DLD1 (cell line): ENCODE results near the gene P2RX6.
"Not testable (repeated sequence)": the region's sequence is repeated elsewhere in the genome, so short reads cannot be mapped to it uniquely, and the experiment has no call there.

Source experiments
- in situ Hi-C: cut with HindIII; loops from 2 replicates; pipeline ENCODE4 v1.10.0; 2017; ENCODE audit warnings: low sequenced_read_pairs

P2RX6 gene

GRCh38 chr22:21014726-21015465 is at the start of gene P2RX6:
TSS of gene P2RX6 (plus strand) at chr22:21015165. CDS start at chr22:21015175, 10 bp downstream.
- in situ Hi-C loops: no loop called here

GRCh38 chr22:20965888-20966855 is 48.8 kb upstream of the P2RX6 start:
- in situ Hi-C loops: no loop called here

DNA sequence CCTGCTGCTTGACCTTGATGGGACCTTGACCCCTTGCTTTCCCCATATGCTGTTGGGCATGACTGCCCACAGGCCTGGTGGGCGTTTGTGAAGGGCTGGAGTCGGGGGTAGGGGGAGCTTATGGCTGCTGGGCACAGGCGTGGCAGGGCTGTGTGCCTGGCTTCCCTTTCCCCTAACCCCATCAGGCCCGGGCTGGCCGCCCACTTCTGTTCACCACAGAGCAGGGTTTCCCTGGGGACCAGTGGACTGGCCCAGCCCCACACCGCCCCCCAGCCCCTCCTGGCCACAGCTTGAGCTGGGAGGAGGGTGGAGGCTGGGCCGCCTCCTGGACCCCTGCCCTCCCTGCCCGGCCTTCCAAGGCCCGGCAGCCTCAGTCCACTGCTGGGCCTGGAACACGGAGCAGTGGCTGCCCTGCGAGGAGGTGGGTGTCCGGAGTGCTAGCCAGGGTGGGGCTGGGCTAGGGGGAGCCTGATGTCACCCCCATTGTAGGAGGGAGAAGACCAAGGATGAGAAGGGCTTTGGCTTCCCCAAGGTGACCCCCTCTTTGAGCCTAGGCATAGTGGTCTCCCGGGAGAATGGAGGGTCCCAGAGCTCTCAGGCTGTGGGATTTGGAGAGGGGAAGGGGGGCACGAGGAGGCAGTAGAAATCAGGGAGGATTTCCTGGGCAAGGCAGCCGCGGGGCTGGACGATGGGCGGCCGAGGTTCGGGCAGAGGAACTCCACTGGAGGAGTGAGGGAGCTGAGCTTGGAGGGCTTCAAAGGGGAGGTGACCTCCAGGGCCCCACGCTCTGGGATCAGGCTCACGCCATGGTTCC is 47.9 kb upstream of the P2RX6 start, which contains the start of gene AIFM3:
Gene AIFM3, plus strand, starts transcription at position 373 of the 814 bp plus-strand sequence. CDS start 690 bp downstream, outside the sequence.
- in situ Hi-C loops: no loop called here

GRCh38 chr22:20967697-20968211 is 47.2 kb upstream of the P2RX6 start:
- in situ Hi-C loops: no loop called here

DNA sequence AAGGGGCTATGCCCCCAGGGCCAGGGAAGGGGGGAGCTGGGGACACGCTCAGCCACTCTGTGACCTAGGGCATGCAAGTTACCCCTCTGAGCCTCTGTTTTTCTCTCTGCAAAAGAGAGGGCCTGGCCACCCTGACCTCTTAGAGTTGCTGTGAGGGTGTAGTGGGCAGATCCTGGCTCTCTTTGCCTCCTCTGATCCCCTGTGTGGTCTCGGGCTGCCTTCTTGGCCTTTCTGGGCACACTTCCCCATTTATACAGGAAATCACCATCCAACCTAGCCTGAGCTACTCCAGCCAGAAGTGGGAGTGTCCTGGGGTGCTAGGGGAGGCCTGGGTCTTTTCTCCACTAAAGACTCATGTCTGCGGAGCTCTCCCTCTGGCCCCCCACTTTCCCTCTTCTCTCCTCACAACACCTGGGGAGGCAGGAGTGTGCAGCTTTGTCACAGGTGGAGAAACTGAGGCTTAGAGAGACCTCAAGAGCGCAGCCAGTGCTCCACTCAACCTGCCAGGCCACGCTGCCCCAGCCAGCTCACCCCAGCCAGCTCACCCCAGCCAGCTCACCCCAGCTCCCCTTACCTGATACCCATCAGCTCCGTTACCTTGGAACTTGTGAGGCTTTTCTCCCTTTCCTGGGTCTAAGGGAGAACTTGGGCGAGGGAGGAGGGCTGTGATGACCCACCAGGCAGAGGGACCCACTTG is 46.5 kb upstream of the P2RX6 start:
- in situ Hi-C loops: no loop called here

GRCh38 chr22:20970939-20971657 is 43.9 kb upstream of the P2RX6 start:
- in situ Hi-C loops: no loop called here

- in situ Hi-C loops: not testable (repeated sequence)
Observed at GRCh38 chr22:20972014-20972694, 42.8 kb upstream of the P2RX6 start.

GRCh38 chr22:20972933-20973577 is 41.9 kb upstream of the P2RX6 start:
- in situ Hi-C loops: no loop called here

DNA sequence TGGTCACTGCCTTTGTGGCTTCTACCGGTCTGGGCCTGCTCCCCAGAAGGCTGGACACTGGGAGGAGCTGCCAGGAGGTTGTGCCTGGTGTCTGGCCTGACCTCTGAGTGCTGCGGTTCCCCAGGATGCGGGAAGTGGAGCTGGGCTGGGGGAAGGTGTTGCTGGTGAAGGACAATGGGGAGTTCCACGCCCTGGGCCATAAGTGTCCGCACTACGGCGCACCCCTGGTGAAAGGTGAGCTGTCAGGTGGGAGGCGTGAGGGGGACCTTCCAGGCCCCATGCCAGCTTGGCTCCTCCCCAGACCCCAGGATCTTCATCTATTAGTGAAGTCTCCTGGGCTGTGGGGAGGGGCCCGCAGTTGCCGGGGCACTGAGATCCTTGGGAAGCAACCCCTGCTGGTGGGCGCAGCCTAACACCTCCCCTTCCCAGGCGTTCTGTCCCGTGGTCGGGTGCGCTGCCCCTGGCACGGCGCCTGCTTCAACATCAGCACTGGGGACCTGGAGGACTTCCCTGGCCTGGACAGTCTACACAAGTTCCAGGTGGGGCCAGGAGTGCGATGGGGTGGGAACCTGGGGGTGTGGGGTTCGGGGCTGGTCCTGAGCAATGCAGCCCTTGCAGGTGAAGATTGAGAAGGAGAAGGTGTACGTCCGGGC is 41.2 kb upstream of the P2RX6 start:
- in situ Hi-C loops: no loop called here

DNA sequence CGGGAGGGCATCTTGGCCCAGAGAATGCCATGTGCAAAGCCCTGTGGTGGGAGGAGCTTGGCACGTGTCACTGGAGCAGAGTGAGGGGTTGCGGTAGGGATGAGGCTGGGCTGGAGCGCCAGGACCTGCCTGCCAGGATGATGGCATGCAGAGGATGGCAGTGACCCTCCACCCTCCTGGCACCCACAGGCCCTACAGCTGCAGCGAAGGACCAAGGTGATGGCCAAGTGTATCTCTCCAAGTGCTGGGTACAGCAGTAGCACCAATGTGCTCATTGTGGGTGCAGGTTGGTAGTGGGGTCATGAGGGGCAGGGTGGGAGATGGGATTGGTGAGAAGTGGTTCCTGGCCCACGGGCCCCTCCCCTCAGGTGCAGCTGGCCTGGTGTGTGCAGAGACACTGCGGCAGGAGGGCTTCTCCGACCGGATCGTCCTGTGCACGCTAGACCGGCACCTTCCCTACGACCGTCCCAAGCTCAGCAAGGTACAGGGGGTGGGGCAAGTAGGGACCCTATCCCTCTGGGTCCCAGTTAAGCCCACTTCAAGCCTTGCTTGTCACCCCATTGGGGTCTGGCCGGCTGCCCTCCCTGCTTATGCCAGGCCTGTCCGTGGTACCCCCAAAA is 40.5 kb upstream of the P2RX6 start:
- in situ Hi-C loops: no loop called here

DNA sequence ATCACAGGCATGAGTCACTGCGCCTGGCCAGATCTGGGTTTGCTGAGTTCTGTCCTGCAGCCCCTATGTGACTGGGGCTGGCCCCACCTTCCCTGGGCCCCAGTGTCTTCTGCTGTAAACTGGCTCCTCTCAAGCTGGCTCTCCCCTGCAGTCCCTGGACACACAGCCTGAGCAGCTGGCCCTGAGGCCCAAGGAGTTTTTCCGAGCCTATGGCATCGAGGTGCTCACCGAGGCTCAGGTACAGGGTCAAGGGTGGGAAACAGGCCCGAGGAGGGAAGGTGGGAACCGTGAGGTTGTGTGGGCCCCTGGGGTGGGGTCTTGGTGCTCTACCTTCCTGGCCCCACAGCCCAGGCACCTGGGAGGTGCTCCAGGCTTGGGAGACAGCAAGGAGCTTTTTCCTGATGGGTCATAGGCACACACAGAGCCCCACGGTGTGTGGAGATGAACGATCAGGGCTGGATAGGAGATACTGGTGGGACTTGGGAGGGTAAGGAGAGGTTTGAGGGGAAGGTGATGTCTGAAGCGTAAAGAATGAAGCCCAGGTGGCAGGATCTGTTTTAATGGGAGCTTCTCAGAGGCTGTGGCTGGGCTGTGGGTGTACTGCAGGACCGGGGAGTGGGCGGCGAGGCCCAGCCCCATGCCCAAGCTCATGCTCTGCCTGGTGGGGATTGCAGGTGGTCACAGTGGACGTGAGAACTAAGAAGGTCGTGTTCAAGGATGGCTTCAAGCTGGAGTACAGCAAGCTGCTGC is 39.2 kb upstream of the P2RX6 start:
- in situ Hi-C loops: no loop called here

DNA sequence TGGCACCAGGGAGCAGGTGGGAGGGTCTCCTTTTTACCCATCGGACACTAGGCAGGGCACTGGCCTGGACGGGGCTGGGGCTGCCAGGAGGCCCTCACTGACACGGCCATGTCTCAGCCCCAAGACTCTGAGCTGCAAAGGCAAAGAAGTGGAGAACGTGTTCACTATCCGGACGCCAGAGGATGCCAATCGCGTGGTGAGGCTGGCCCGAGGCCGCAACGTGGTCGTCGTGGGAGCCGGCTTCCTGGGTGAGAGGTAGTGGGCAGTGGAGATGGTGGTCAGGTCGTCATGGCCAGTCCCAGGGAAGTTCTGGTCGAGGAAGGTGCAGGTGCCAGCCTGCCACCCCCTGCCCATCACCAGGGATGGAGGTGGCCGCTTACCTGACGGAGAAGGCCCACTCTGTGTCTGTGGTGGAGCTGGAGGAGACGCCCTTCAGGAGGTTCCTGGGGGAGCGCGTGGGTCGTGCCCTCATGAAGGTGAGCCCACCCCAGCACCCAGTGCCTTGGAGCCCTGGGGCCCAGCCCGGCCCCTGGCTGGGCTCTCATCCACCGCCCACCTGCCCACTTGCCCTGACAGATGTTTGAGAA is 38.6 kb upstream of the P2RX6 start:
- in situ Hi-C loops: no loop called here

DNA sequence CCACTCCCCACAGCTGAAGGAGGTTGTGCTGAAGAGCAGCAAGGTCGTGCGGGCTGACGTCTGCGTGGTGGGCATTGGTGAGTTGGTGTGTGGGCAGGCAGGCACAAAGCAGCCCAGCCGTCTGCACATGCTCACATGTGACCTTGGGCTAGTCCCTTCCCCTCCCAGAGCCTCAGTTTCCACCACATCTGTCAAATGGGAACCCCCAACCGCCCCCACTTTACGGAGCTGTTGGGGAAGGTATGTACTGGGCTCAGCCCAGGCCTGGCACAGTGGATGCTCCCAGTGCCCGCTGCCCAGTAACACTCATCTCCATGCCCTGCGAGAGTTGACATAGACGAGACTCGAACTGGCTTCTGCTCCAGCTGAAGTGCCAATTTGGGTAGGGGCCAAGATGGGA is 37.9 kb upstream of the P2RX6 start:
- in situ Hi-C loops: no loop called here

DNA sequence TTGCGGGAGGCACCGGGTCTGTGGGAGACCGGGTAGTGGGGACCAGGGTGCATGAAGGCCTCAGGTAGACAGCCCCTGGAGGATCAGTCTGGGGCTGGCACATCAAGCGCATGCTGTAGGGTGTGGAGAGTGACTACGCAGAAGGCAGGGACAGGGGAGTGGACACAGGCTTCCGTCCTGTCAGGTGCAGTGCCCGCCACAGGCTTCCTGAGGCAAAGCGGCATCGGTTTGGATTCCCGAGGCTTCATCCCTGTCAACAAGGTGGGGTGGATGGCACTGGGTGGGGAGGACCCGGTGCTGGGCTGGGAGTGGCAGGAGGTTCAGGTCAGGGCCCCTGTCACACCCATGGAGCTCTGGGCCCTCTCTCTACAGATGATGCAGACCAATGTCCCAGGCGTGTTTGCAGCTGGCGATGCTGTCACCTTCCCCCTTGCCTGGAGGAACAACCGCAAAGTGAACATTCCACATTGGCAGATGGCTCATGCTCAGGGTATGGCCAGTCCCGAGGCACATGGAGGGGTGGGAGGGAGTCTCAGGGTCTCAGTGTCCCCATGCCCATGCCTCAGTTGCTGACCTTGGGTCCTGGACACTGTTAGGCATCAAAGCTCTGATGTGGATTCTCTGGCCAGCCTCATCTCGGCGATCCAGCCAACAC is 37.3 kb upstream of the P2RX6 start:
- in situ Hi-C loops: no loop called here

GRCh38 chr22:20978419-20978818 is 36.5 kb upstream of the P2RX6 start:
- in situ Hi-C loops: no loop called here
